ENCODE results near the gene EVA1A.

DNA sequence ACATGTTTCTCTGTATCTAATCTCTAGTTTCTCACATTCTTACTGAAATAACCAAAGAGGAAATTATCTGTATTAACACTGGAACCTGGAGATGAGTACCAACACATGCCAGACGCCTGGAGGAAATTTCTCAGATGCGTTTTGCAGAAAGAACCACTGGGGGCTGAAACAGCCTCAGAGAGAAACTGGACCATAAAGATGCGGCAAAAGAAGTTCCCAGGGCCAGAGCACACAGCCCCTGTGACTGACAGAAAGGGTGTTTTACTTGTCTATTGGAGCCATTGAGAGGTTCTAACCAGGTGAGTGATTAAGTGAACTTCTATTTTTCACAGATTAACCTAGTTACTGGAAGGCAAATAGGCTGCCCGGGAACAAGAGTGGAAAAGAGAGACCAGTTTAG, 103.9 kb downstream of the EVA1A start:
- TF ChIP-seq, protein P1, sequence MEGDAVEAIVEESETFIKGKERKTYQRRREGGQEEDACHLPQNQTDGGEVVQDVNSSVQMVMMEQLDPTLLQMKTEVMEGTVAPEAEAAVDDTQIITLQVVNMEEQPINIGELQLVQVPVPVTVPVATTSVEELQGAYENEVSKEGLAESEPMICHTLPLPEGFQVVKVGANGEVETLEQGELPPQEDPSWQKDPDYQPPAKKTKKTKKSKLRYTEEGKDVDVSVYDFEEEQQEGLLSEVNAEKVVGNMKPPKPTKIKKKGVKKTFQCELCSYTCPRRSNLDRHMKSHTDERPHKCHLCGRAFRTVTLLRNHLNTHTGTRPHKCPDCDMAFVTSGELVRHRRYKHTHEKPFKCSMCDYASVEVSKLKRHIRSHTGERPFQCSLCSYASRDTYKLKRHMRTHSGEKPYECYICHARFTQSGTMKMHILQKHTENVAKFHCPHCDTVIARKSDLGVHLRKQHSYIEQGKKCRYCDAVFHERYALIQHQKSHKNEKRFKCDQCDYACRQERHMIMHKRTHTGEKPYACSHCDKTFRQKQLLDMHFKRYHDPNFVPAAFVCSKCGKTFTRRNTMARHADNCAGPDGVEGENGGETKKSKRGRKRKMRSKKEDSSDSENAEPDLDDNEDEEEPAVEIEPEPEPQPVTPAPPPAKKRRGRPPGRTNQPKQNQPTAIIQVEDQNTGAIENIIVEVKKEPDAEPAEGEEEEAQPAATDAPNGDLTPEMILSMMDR (IDR thresholded peaks at IDR 0.05; ENCODE audit: insufficient read depth, low read depth, low read length) = no peak
- no peak for TF ChIP-seq EZH2 (IDR thresholded peaks at IDR 0.05; ENCODE audit: insufficient read depth, low read length)
